Bronchial epithelial cell (primary cell): ENCODE measurements around the gene ADGRB2. TPM values are rescaled to one million over a fixed set of nuclear protein-coding genes. Genes with fewer than 3 reads are reported as not detected.
A peak's percentile ranks its signal among the peaks of the same experiment; 100 is the strongest.

Experiments used
- DNase-seq: peaks from one replicate; pipeline ENCODE4 v3.0.0-alpha.2; 2010; ENCODE audit warnings: low read depth
- FAIRE-seq: peaks from 2 replicates; lab custom pipeline; 2011; peaks lifted over from hg19 to GRCh38; lab: Jason Lieb, UNC
- H3K27me3 ChIP-seq: 2 replicates; pipeline ENCODE4 v1.5.1; 2011; ENCODE audit warnings: low read length; ENCODE audit not compliant: control insufficient read depth, insufficient read depth
- H3K36me3 ChIP-seq: 2 replicates; pipeline ENCODE4 v1.5.1; 2011; ENCODE audit warnings: low read length; ENCODE audit not compliant: control insufficient read depth, insufficient read depth
- H3K4me3 ChIP-seq: 2 replicates; pipeline ENCODE4 v1.5.1; 2011; ENCODE audit warnings: mild to moderate bottlenecking, low read depth, low read length, control low read depth
- total RNA-seq: library from RNA; depleted of rRNA; stranded (reverse); fragments of >200 nt; gene quantifications from 2 replicates; pipeline ENCODE4 v1.2.1, GENCODE V29; 2014
- TF ChIP-seq, protein P1 (sequence below): IDR thresholded peaks from 2 replicates; pipeline ENCODE4 v1.5.1; 2011; ENCODE audit warnings: mild to moderate bottlenecking, moderate library complexity, low read length, control low read depth, inconsistent platforms; ENCODE audit not compliant: insufficient read depth, severe bottlenecking

Gene ADGRB2
- total RNA-seq, 1 donor from 2014 or later, result 0.53 TPM

GRCh38 chr1:31805318-31805717 is 41.2 kb upstream of the ADGRB2 start:
- TF ChIP-seq, protein P1, sequence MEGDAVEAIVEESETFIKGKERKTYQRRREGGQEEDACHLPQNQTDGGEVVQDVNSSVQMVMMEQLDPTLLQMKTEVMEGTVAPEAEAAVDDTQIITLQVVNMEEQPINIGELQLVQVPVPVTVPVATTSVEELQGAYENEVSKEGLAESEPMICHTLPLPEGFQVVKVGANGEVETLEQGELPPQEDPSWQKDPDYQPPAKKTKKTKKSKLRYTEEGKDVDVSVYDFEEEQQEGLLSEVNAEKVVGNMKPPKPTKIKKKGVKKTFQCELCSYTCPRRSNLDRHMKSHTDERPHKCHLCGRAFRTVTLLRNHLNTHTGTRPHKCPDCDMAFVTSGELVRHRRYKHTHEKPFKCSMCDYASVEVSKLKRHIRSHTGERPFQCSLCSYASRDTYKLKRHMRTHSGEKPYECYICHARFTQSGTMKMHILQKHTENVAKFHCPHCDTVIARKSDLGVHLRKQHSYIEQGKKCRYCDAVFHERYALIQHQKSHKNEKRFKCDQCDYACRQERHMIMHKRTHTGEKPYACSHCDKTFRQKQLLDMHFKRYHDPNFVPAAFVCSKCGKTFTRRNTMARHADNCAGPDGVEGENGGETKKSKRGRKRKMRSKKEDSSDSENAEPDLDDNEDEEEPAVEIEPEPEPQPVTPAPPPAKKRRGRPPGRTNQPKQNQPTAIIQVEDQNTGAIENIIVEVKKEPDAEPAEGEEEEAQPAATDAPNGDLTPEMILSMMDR, result no peak
- FAIRE-seq (no peak), DNase-seq (no peak)
- Histone ChIP-seq H3K4me3 (no peak overlapping the region), H3K36me3 (no peaks in the 10 kb centered on the region), H3K27me3 (no peaks in the 10 kb centered on the region)

GRCh38 chr1:31804098-31804497 is 40.0 kb upstream of the ADGRB2 start:
- Histone ChIP-seq H3K36me3 (no peaks in the 10 kb centered on the region), H3K4me3 (no peak overlapping the region), H3K27me3 (no peaks in the 10 kb centered on the region)
- FAIRE-seq (no peak), DNase-seq (no peak)
- TF ChIP-seq, protein P1, result no peak

GRCh38 chr1:31803610-31804009 is 39.5 kb upstream of the ADGRB2 start:
- Histone ChIP-seq H3K27me3 (no peaks in the 10 kb centered on the region), H3K36me3 (no peaks in the 10 kb centered on the region), H3K4me3 (no peak overlapping the region)
- DNase-seq (no peak), FAIRE-seq (no peak)
- TF ChIP-seq, protein P1, result no peak

- no peaks in the 10 kb centered on the region for H3K27me3 ChIP-seq
- FAIRE-seq, result no peak
- H3K4me3 ChIP-seq, result peak overlapping the region; percentile 7
- DNase-seq, result peak; percentile 17
- TF ChIP-seq, protein P1, result no peak
- no peaks in the 10 kb centered on the region for H3K36me3 ChIP-seq
These were observed 38.3 kb upstream of the ADGRB2 start for GRCh38 chr1:31802190-31803150.

DNA sequence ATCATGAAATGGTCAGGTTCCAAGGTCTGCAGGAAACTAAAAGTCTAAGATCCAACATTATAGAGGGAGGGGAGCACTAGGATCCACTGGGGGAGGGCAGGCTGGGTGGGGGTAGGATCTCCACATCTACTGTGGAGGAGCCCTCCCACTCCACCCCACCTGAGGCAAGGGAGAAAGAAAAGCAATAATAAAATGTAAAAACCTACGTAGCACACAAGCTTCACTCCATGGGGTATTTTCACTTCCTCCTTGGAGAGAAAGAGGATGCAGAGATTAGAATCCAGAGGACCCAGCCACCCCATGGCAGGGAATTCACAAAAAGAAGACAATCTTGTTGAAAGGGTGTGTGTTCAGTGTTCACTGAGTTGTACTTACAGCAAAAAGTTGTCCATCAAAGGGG is 37.3 kb upstream of the ADGRB2 start:
- TF ChIP-seq, protein P1, result no peak
- H3K27me3 ChIP-seq, result no peaks in the 10 kb centered on the region
- DNase-seq (no peak), FAIRE-seq (no peak)
- no peak overlapping the region for H3K4me3 ChIP-seq
- H3K36me3 ChIP-seq, result no peaks in the 10 kb centered on the region
